GM10248 (cell line): ENCODE data around the gene GLI2.

Experiments used
- CTCF ChIA-PET: fragments of 300-600 bp; sonication (Branson Sonifier 250); formaldehyde crosslinking; extraction: SDS; loops from one replicate; lab custom pipeline; 2021; ENCODE audit warnings: antibody characterized with exemption; lab: Yijun Ruan, JAX
- POLR2A ChIA-PET: fragments of 350-650 bp; sonication (Branson Sonifier 250); formaldehyde crosslinking; extraction: SDS; loops from one replicate; lab custom pipeline; 2020; ENCODE audit warnings: antibody characterized with exemption; lab: Yijun Ruan, JAX
- DNase-seq: peaks from one replicate; pipeline ENCODE4 v3.0.0; 2012; ENCODE audit errors: extremely low spot score
- CTCF ChIP-seq: IDR thresholded peaks from 2 replicates; pipeline ENCODE4 v1.5.1; 2012; ENCODE audit warnings: mild to moderate bottlenecking, low read depth; ENCODE audit errors: extremely low read depth, missing control alignments, control extremely low read depth

The GLI2 gene

DNA sequence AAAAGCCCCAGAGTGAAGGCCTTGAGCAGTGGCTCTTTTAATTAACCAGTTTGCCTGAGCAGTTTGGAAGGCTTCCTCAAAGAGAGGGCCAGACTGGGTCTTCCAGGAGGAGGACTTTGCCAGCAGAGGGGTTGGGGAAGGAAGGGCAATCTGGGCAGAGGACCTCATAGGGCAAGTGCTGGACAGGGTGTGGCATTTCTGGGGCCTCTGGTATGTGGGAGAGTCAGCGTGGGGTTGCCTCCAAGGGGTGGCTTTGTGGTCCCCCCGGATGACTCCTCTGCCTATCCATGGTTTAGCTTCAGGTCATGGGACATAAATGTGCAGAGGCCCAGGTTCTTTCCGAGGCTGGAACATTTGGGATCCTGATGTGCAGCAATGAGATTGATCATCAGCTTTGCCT is 12.6 kb downstream of the GLI2 start:
- ChIA-PET POLR2A (no interaction called here), CTCF (no interaction called here)
- no peak for DNase-seq

DNA sequence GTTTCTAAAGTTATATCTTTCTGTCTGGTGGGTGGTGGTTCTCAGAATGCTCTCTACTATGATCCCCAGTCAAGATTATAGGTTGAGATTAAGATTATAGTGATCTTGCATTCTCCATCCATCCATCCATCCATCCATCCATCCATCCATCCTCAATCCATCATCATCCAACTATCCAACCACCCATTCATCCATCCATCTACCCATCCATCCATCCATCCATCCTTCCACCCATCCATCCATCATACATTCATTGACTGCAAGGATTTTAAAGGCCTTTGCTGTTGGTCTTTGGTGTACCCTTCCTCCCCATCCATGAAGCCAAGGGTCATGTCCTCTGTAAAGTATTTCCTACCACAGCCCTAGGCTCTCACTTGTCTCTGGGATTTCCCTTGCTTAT is 13.1 kb downstream of the GLI2 start:
- DNase-seq: no peak
- ChIA-PET POLR2A (no interaction called here), CTCF (no interaction called here)
- TF ChIP-seq CTCF: no peak

More for the DNA sequence above, 12.6 kb downstream of the GLI2 start:
- TF ChIP-seq CTCF: no peak

GRCh38 chr2:120749506-120750431 is 14.1 kb downstream of the GLI2 start:
- ChIA-PET CTCF (no interaction called here), POLR2A (no interaction called here)
- DNase-seq: no peak
- no peak for TF ChIP-seq CTCF

DNA sequence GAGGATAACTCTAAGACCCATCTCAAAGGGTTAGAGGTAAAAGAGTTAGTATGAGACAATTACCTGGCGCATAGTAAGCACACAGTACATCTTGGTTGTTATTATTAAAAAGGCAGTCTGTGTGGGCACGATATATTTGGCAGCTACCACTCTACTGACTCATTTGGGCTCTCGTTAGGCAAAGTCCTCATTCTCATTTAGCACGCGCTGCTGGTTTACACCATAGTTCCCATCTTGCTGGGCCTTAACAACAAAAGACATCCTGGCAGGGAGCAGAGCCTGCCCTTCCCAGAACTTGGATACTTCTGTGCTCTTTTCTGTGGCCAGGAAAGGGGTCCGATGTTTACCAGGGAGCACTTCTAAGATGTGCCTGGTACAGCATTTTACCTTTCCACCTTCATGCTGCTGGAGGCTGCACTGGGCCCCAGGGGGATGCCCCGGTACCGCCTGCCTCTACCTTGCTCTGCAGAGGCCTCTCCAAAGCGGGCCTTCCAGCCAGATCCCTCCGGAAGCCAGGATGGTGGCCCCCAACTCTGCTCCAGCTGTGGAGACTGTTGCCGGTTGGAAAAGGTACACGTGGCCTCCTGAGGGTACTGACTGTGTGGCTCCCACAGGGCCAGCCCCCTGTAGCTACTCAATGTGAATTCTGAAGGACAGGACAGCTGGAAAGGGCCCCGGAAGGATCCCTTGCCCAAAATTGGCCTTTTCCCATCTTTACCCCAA is 15.0 kb downstream of the GLI2 start:
- no peak for TF ChIP-seq CTCF
- no peak for DNase-seq
- ChIA-PET CTCF (no interaction called here), POLR2A (no interaction called here)

- DNase-seq: no peak
- ChIA-PET POLR2A (no interaction called here), CTCF (no interaction called here)
- TF ChIP-seq CTCF: no peak
Observed at GRCh38 chr2:120751553-120751952, 15.9 kb downstream of the GLI2 start.

DNA sequence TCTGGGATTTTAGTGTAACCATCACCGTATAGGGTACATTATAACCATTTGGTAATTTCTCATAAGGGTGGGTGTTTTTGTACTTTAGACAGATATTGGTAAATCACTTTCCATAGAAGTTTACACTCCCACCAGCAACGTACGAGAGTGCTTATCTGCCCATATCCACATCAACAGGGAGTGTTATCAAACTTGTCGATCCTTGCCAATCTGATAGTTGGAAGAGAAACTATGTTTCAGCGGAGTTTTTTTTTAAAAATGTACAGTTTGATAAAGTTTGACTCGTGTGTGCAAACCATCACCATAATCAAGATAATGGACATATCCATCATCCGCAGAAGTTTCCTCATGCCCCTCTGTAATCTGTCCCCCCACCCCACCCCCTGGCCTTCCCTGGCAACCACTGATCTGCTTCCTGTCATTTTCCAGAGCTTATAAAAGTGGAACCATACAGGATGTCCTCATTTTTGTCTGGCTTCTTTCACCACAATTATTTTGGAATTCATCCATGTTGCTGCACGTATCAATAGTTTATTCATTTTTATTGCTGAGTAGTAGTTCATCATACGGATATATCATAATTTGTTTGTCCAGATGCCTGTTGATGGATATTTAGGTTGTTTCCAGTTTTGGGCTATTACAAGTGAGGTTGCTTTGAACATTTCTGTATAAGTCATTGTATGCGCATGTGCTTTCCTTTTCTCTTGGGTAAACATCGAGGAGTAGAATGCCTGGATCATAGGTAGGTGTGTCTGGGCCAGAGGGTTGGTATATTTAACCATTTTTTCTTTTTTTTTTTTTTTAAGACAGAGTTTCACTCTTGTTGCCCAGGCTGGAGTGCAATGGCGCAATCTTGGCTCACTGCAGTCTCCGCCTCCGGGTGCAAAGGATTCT is 18.6 kb downstream of the GLI2 start:
- CTCF ChIA-PET: no interaction called here
- POLR2A ChIA-PET: no interaction called here

More for the DNA sequence above, 18.6 kb downstream of the GLI2 start:
- no peak for DNase-seq
- TF ChIP-seq CTCF: no peak
